ENCODE data around the gene ARL14EP. TPM values are rescaled to one million over a fixed set of nuclear protein-coding genes. Genes with fewer than 3 reads are reported as not detected.

The ARL14EP gene
- total RNA-seq, 1 donor from 2014 or later: 8.6 TPM

DNA sequence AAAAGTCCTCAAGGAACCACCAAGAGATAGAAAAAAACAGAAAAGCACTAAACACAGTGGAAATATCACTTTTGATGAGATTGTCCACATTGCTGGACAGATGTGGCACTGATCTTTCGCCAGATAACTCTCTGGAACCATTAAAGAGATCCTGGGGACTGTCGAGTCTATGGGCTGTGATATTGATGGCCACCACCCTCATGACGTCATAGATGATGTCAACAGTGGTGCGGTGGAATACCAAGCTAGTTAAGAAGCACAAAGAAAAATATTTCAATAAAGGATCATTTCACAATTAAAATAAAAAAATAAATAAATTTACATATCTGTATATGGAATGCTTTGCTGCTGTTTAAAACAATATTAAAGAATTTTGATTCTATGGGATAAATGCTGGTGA is 45.5 kb downstream of the ARL14EP start:
- ATAC-seq (no peak), DNase-seq (ENCODE audit: low spot score) (no peak)

GRCh38 chr11:30370164-30370563 is 47.3 kb downstream of the ARL14EP start:
- no peak for ATAC-seq
- no peak for DNase-seq (ENCODE audit: low spot score)

DNA sequence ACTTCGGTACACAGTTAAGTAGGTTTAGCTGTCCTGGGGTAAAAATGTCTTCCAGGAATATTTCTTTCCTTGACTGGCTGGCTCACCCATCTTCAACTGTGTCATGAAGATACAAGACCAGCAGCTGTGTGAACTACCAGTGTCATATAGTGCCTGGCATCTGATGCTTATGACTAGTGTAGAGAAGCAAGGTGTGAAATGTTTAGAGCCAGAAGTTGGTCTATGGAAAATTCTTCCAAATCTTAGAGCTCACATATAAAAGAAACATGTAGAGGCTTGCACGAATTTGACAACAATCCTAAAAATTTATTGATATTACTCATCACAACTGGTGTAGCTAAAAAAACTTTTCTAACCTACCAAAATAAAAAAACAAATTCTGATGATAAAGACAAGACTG is 54.4 kb downstream of the ARL14EP start:
- ATAC-seq: no peak

GRCh38 chr11:30380846-30381245 is 57.9 kb downstream of the ARL14EP start:
- DNase-seq (ENCODE audit: low spot score) (no peak), ATAC-seq (no peak)

More for the DNA sequence above, 54.4 kb downstream of the ARL14EP start:
- no peak for DNase-seq (ENCODE audit: low spot score)

DNA sequence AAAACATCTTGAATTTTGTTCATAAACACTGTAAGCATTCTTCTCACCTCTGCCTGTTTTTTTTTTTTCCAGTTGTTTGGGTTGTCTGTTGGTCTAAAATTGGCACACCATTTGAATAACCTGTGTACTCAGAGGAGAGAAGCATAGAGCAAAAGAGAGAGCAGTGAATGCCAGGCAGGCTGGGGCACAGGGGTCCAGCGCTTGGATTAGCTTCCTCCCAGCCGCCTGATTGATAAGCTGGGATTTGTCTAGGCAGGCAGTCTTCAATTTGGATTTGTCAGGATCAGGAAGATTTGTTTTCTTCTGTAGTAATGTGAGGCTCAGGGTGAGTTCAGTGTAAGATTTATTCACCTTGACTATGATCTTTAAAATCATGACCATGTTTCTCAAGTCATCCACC is 59.0 kb downstream of the ARL14EP start:
- ATAC-seq (no peak), DNase-seq (ENCODE audit: low spot score) (no peak)

Other genes starting within 250 kb of the ARL14EP start
- not detected for gene FSHB, start 92.1 kb upstream of the ARL14EP start, total RNA-seq

All from left lobe of liver (tissue), 2 donors.